H1 (cell line): ENCODE results near the gene RPS6KA5. TPM values are rescaled to one million over a fixed set of nuclear protein-coding genes. Genes with fewer than 3 reads are reported as not detected.

Experiments
- CTCF ChIA-PET: fragments of 300-600 bp; sonication (Branson Sonifier 250); formaldehyde crosslinking; loops from one replicate; lab custom pipeline; 2021; ENCODE audit not compliant: partially characterized antibody; lab: Charles Lee
- POLR2A ChIA-PET: fragments of 300-600 bp; sonication (Branson Sonifier 250); formaldehyde crosslinking; loops from one replicate; lab custom pipeline; 2021; ENCODE audit warnings: inconsistent platforms; ENCODE audit not compliant: partially characterized antibody; lab: Charles Lee
- DNase-seq, 2 experiments: peaks; one replicate each; pipeline versions ENCODE4 v3.0.0 to v3.0.0-alpha.2; 2010 to 2022; ENCODE audit warnings: low spot score in 2 of 2, low read depth in 1 of 2, mixed read lengths in 1 of 2
- FAIRE-seq: peaks from 2 replicates; lab custom pipeline; 2011; peaks lifted over from hg19 to GRCh38; lab: Jason Lieb, UNC
- H2AFZ ChIP-seq: 2 replicates; pipeline ENCODE4 v1.8.1; 2012; ENCODE audit warnings: low read length, inconsistent platforms
- H2AK5ac ChIP-seq: 2 replicates; pipeline ENCODE4 v1.6.1; 2013; ENCODE audit warnings: low read depth, low read length
- H2BK120ac ChIP-seq: replicated peaks from 2 replicates; pipeline ENCODE3; 2013; ENCODE audit warnings: low read depth, low read length, inconsistent platforms
- H2BK12ac ChIP-seq: 2 replicates; pipeline ENCODE4 v1.6.1; 2013; ENCODE audit warnings: low read depth, low read length
- H2BK15ac ChIP-seq: 2 replicates; pipeline ENCODE4 v1.6.1; 2013; ENCODE audit warnings: low read length
- H2BK20ac ChIP-seq: 2 replicates; pipeline ENCODE4 v1.6.1; 2013; ENCODE audit warnings: low read length
- H2BK5ac ChIP-seq: 2 replicates; pipeline ENCODE4 v1.6.1; 2013; ENCODE audit warnings: low read depth, low read length
- H3K14ac ChIP-seq: 2 replicates; pipeline ENCODE4 v1.6.1; 2013; ENCODE audit warnings: inconsistent platforms; ENCODE audit not compliant: insufficient read length
- H3K18ac ChIP-seq: 2 replicates; pipeline ENCODE4 v1.6.1; 2013; ENCODE audit warnings: low read length; ENCODE audit errors: extremely low read depth
- H3K23ac ChIP-seq: 2 replicates; pipeline ENCODE4 v1.6.1; 2013; ENCODE audit warnings: inconsistent platforms; ENCODE audit not compliant: insufficient read length
- H3K23me2 ChIP-seq: 2 replicates; pipeline ENCODE4 v1.6.1; 2013; ENCODE audit warnings: low read depth, low read length
- H3K27ac ChIP-seq: 2 replicates; pipeline ENCODE4 v1.6.1; 2011; ENCODE audit warnings: low read depth, low read length, inconsistent platforms
- H3K27me3 ChIP-seq, 4 experiments: replicated peaks in 1 of 4; 1 replicate in 1 of 4; 2 replicates in 3 of 4; pipeline versions ENCODE4 v1.6.1 to v1.8.1; 2011 to 2013; ENCODE audit warnings: low read length in 3 of 4, mild to moderate bottlenecking in 3 of 4, inconsistent platforms in 2 of 4, mixed read lengths in 2 of 4, moderate library complexity in 1 of 4; ENCODE audit not compliant: control insufficient read depth in 3 of 4, insufficient read depth in 3 of 4; ENCODE audit errors: extremely low read depth in 1 of 4
- H3K36me3 ChIP-seq, 4 experiments: 2 replicates each; pipeline versions ENCODE4 v1.6.1 to v1.8.1; 2011 to 2013; ENCODE audit warnings: mild to moderate bottlenecking in 4 of 4, low read length in 3 of 4, moderate library complexity in 2 of 4, control low read depth in 1 of 4, inconsistent platforms in 1 of 4; ENCODE audit not compliant: insufficient read depth in 4 of 4, control insufficient read depth in 2 of 4
- H3K4ac ChIP-seq: replicated peaks from 2 replicates; pipeline ENCODE3; 2013; ENCODE audit warnings: low read length, low read depth, mixed read lengths, inconsistent platforms; ENCODE audit not compliant: insufficient read length
- H3K4me1 ChIP-seq, 4 experiments: replicated peaks in 1 of 4; 1 replicate in 1 of 4; 2 replicates in 3 of 4; pipeline versions ENCODE4 v1.6.1 to v1.8.1; 2011 to 2013; ENCODE audit warnings: low read length in 3 of 4, inconsistent platforms in 2 of 4, mixed read lengths in 1 of 4; ENCODE audit not compliant: insufficient read depth in 4 of 4, control insufficient read depth in 3 of 4
- H3K4me2 ChIP-seq, 2 experiments: 2 replicates each; pipeline versions ENCODE4 v1.6.1 to v1.8.1; 2011 to 2013; ENCODE audit warnings: low read depth in 2 of 2, low read length in 2 of 2, control low read depth in 1 of 2, inconsistent platforms in 1 of 2, mild to moderate bottlenecking in 1 of 2; ENCODE audit not compliant: insufficient read depth in 1 of 2
- H3K4me3 ChIP-seq, 4 experiments: fragments of 200-600, 300-600 bp in 1 of 4; sonication (generic), shearing (Covaris generic), sonication (Bioruptor Twin) in 1 of 4; 2 replicates each; pipeline versions ENCODE4 v1.5.1 to v1.8.1; 2011 to 2016; ENCODE audit warnings: low read length in 4 of 4, low read depth in 3 of 4, control low read depth in 2 of 4, inconsistent platforms in 2 of 4, mild to moderate bottlenecking in 2 of 4, mixed read lengths in 1 of 4, moderate library complexity in 1 of 4; ENCODE audit not compliant: insufficient read depth in 2 of 4; ENCODE audit errors: extremely low read depth in 1 of 4
- H3K56ac ChIP-seq: replicated peaks from 2 replicates; pipeline ENCODE3; 2013; ENCODE audit warnings: low read depth, mild to moderate bottlenecking, mixed read lengths, low read length, inconsistent platforms; ENCODE audit not compliant: insufficient read length
- H3K79me1 ChIP-seq: 2 replicates; pipeline ENCODE4 v1.6.1; 2013; ENCODE audit warnings: low read depth, low read length, control low read depth
- H3K79me2 ChIP-seq, 2 experiments: 2 replicates each; pipeline versions ENCODE4 v1.6.1 to v1.8.1; 2012 to 2013; ENCODE audit warnings: low read length in 2 of 2, mild to moderate bottlenecking in 2 of 2, inconsistent platforms in 1 of 2; ENCODE audit not compliant: insufficient read depth in 2 of 2, control insufficient read depth in 1 of 2
- H3K9ac ChIP-seq, 4 experiments: replicated peaks in 1 of 4; 1 replicate in 1 of 4; 2 replicates in 3 of 4; pipeline versions ENCODE4 v1.6.1 to v1.8.1; 2011 to 2013; ENCODE audit warnings: low read depth in 3 of 4, low read length in 3 of 4, control low read depth in 2 of 4, mild to moderate bottlenecking in 2 of 4, moderate library complexity in 2 of 4, inconsistent platforms in 1 of 4; ENCODE audit errors: extremely low read depth in 1 of 4
- H3K9me3 ChIP-seq, 2 experiments: 2 replicates each; pipeline versions ENCODE4 v1.6.1 to v1.8.1; 2012 to 2013; ENCODE audit warnings: mild to moderate bottlenecking in 2 of 2, moderate library complexity in 2 of 2, control low read depth in 1 of 2, inconsistent platforms in 1 of 2, low read depth in 1 of 2, low read length in 1 of 2, mixed read lengths in 1 of 2; ENCODE audit not compliant: insufficient read depth in 2 of 2
- H4K20me1 ChIP-seq, 2 experiments: replicated peaks in 1 of 2; 2 replicates each; pipeline versions ENCODE3 to v1.8.1; 2011 to 2013; ENCODE audit warnings: inconsistent platforms in 2 of 2, low read length in 2 of 2, mild to moderate bottlenecking in 1 of 2; ENCODE audit not compliant: insufficient read depth in 2 of 2, control insufficient read depth in 1 of 2
- H4K5ac ChIP-seq: 2 replicates; pipeline ENCODE4 v1.6.1; 2013; ENCODE audit warnings: low read length, low read depth, mixed read lengths, inconsistent platforms; ENCODE audit not compliant: insufficient read length
- H4K8ac ChIP-seq: 2 replicates; pipeline ENCODE4 v1.8.0; 2013; ENCODE audit warnings: mild to moderate bottlenecking, moderate library complexity, low read length, inconsistent platforms; ENCODE audit not compliant: insufficient read depth; ENCODE audit errors: extremely low read depth
- H4K91ac ChIP-seq: replicated peaks from 2 replicates; pipeline ENCODE3; 2013; ENCODE audit warnings: low read length, mixed read lengths, inconsistent platforms; ENCODE audit not compliant: insufficient read length
- RBBP5 ChIP-seq: IDR thresholded peaks from 2 replicates; pipeline ENCODE4 v1.7.1; 2012; ENCODE audit warnings: low read depth, mild to moderate bottlenecking, inconsistent platforms, low read length, moderate library complexity, borderline replicate concordance
- TEAD4 ChIP-seq: IDR thresholded peaks from 2 replicates; pipeline ENCODE4 v1.6.1; 2012; ENCODE audit warnings: low read depth, low read length, inconsistent platforms, mixed read lengths
- WGBS, 2 experiments: shearing (Covaris generic) in 1 of 2; methylation state at CpG; one replicate each; pipeline versions ENCODE4 v1.1.6 to v1.1.7; 2013 to 2015; ENCODE audit warnings: low lambda C conversion rate in 2 of 2, mixed read lengths in 2 of 2, inconsistent platforms in 1 of 2, low coverage in 1 of 2, missing lambda C conversion rate in 1 of 2; ENCODE audit not compliant: insufficient replicate concordance in 2 of 2, insufficient coverage in 1 of 2, insufficient read length in 1 of 2; ENCODE audit errors: extremely low coverage in 1 of 2, missing lambda C conversion rate in 1 of 2; 5-methylcytosine and 5-hydroxymethylcytosine counted together
- polyA plus RNA-seq, 7 experiments: library from polyadenylated mRNA; depleted of rRNA in 3 of 7; stranded (reverse) in 5 of 7; unstranded in 2 of 7; fragments of >200 nt in 5 of 7; fragments of 200-250 nt in 2 of 7; gene quantifications; 1 replicate in 5 of 7; 2 replicates in 1 of 7; 4 replicates in 1 of 7; pipeline versions ENCODE4 v1.2.1 to v1.2.3, GENCODE V29; 2011 to 2013; ENCODE audit warnings: missing spikeins in 2 of 7, mixed read lengths in 2 of 7
- total RNA-seq: library from RNA; stranded (reverse); fragmentation: NEBNext Ultra II Directional; extraction: Animal tissue kit (Norgen Biotek cat#: 25700); gene quantifications from 2 replicates; pipeline ENCODE4 v1.2.1, GENCODE V29; 2021

Gene RPS6KA5
- total and polyA plus RNA-seq, 2 of the 8 experiments (the other 6 are each of a cell fraction or from before 2014, with no cell fraction given), result 0.85 to 3.1 TPM

DNA sequence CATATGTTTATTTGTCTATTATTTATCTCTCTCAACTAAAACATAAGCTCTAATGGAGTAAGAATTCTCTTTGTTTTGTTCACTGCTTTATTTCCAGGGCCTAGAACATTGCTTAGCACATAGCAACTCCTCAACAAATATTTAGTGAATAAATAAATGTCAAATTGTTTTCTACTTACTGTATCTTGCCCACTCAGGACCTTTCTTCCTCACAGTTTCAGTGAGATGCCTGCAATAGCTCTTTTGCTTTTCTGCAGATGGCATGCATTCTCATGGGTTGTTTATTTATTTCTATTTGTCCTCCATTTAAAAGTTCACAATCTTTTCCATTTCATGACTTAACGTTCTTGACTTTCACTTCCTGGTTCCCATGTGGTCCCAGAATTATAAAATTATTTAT lies 149.3 kb downstream of the RPS6KA5 start:
- no peak overlapping the region for H4K5ac ChIP-seq
- no peaks in the 10 kb centered on the region for H3K79me2 ChIP-seq
- no peaks in the 10 kb centered on the region for H3K4me1 ChIP-seq
- H3K4me3 ChIP-seq, result no peak overlapping the region
- H3K23ac ChIP-seq, result no peak overlapping the region
- no peak overlapping the region for H2AK5ac ChIP-seq
- H3K18ac ChIP-seq, result no peak overlapping the region
- H3K23me2 ChIP-seq, result no peaks in the 10 kb centered on the region
- POLR2A ChIA-PET, result interaction anchor here (0.7 kb wide), 1 partner anchor 266 kb away, joined by 3 read pairs; no protein-coding TSS in a partner anchor
- H2BK15ac ChIP-seq, result no peak overlapping the region
- H3K27me3 ChIP-seq, result no peaks in the 10 kb centered on the region
- 83% methylated on average over 1 of the region's 1 CpG; no CpG with 5 or more reads in 1 of the 2 experiments for WGBS, 2 experiments
- H3K9me3 ChIP-seq, result no peaks in the 10 kb centered on the region
- no peak overlapping the region for H3K14ac ChIP-seq
- H2BK120ac ChIP-seq, result no peak overlapping the region
- no peak overlapping the region for H2AFZ ChIP-seq
- DNase-seq (no peak), FAIRE-seq (no peak)
- H2BK20ac ChIP-seq, result no peak overlapping the region
- H3K79me1 ChIP-seq, result no peaks in the 10 kb centered on the region
- H3K9ac ChIP-seq, result no peak overlapping the region
- H3K4ac ChIP-seq, result no peak overlapping the region
- no peak overlapping the region for H4K91ac ChIP-seq
- H3K27ac ChIP-seq, result no peak overlapping the region
- CTCF ChIA-PET, result interaction anchor here (0.9 to 1.3 kb wide), 4 partner anchors 9 to 262 kb away, joined by 3 to 4 read pairs (median 3); no protein-coding TSS in a partner anchor
- no peaks in the 10 kb centered on the region for H4K20me1 ChIP-seq
- H3K36me3 ChIP-seq, result no peaks in the 10 kb centered on the region
- H2BK5ac ChIP-seq, result no peak overlapping the region
- H3K56ac ChIP-seq, result no peak overlapping the region
- no peak overlapping the region for H2BK12ac ChIP-seq
- no peak overlapping the region for H4K8ac ChIP-seq
- no peak overlapping the region for H3K4me2 ChIP-seq
- TF ChIP-seq TEAD4 (no peak), RBBP5 (no peak)
- TF ChIP-seq, all 59 proteins: peak for 0
